Transverse colon (tissue), 4 donors: ENCODE data around the gene TCFL5.

Experiments used
- CTCF ChIP-seq, 5 experiments: fragments of 200-600 bp in 3 of 5; fragments of 450-650 bp in 2 of 5; sonication (generic) in 3 of 5; IDR thresholded peaks; 1 replicate in 2 of 5; 2 replicates in 3 of 5; pipeline ENCODE4 v1.5.1; 2016 to 2017; ENCODE audit warnings: antibody characterized with exemption in 5 of 5, inconsistent platforms in 3 of 5, mild to moderate bottlenecking in 2 of 5, moderate library complexity in 1 of 5
- POLR2AphosphoS5 ChIP-seq, 3 donors: sonication (generic); formaldehyde crosslinking; IDR thresholded peaks; one replicate each; pipeline ENCODE4 v1.6.1; 2016; ENCODE audit warnings: antibody characterized with exemption in 3 of 3

DNA sequence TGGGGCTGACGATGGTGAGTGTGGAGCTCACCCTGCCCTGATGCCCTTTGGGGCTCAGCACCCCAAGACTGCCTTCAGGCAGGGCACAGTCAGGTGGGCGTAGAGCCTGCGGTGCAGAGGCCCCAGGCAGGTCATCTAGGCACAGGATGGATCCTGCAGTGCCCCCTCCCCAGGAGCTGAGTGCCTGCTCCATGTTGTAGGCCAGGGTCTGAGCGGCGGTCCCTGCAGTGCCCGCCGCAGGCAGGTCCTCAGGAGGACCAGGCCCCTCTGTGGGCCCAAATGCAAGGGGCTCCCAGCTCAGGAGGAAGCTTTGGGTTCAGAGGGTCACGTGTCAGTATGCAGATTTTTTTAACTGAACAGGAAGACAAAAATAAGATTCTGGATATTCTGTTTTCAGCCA is 62.6 kb downstream of the TCFL5 start:
- TF ChIP-seq POLR2AphosphoS5 (IDR thresholded peaks at IDR 0.05) (no peak), CTCF (IDR thresholded peaks at IDR 0.05) (no peak)
